Measurements from ENCODE around the gene PNPLA3. TPM values are rescaled to one million over a fixed set of nuclear protein-coding genes. Genes with fewer than 3 reads are reported as not detected.
"Not testable (repeated sequence)": the region's sequence is repeated elsewhere in the genome, so short reads cannot be mapped to it uniquely, and the experiment has no call there.

Gene PNPLA3
- total RNA-seq, 4 donors from 2014 or later: 0.76 to 1.7 (median 0.92) TPM; not detected in 1

DNA sequence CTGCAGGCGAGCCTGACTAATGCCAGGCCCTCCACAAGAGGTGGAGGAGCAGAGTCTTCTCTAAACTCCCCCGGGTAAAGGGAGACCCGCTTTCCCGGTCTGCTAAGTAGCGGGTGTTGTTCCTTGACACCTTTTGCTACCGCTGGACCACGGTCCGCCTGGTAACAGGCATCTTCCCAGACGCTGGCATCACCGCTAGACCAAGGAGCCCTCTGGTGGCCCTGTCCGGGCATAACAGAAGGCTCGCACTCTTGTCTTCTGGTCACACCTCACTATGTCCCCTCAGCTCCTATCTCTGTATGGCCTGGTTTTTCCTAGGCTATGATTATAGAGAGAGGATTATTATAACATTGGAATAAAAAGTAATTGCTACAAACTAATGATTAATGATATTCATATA, 19.2 kb upstream of the PNPLA3 start:
- WGBS, 2 donors: 37 to 50% methylated on average over 2 to 3 of the region's 12 CpGs

DNA sequence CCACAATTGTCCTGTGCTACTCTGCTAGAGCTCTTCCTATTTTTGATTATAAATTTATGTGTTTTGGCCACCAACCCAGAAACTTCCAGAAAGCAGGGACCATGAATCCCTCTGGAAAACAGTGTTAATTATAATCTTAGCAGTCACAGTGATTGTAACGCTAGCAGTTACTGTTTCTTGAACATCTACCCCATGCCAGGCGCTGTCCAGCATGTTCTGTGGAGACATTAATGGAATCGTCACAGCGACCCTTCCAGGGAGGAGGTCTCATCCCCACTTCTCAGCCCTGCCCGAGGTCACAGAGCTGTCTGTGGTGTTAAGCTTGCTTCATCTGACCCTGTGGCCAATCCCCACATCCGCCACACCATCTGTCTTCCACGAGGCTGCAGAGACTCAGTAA, 17.9 kb upstream of the PNPLA3 start:
- no peak overlapping the region for H3K27ac ChIP-seq
- peaks cover 0 to 79% (median 0%) of the 10 kb centered on the region in 4 donors for H3K27me3 ChIP-seq
- TF ChIP-seq POLR2A (IDR thresholded peaks at IDR 0.05): no peak
- TF ChIP-seq, protein P1, sequence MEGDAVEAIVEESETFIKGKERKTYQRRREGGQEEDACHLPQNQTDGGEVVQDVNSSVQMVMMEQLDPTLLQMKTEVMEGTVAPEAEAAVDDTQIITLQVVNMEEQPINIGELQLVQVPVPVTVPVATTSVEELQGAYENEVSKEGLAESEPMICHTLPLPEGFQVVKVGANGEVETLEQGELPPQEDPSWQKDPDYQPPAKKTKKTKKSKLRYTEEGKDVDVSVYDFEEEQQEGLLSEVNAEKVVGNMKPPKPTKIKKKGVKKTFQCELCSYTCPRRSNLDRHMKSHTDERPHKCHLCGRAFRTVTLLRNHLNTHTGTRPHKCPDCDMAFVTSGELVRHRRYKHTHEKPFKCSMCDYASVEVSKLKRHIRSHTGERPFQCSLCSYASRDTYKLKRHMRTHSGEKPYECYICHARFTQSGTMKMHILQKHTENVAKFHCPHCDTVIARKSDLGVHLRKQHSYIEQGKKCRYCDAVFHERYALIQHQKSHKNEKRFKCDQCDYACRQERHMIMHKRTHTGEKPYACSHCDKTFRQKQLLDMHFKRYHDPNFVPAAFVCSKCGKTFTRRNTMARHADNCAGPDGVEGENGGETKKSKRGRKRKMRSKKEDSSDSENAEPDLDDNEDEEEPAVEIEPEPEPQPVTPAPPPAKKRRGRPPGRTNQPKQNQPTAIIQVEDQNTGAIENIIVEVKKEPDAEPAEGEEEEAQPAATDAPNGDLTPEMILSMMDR (IDR thresholded peaks at IDR 0.05): no peak
- H3K4me1 ChIP-seq: no peaks in the 10 kb centered on the region
- no peaks in the 10 kb centered on the region for H3K9me3 ChIP-seq
- no peak overlapping the region for H3K4me3 ChIP-seq
- no peak for DNase-seq
- no peaks in the 10 kb centered on the region for H3K36me3 ChIP-seq
- intact Hi-C loops (cut with DNase I): no loop called here
- 42 to 47% methylated on average over 6 to 7 of the region's 7 CpGs for WGBS, 2 donors

More for the DNA sequence above, 19.2 kb upstream of the PNPLA3 start:
- H3K9me3 ChIP-seq; H3K4me3 ChIP-seq; H3K36me3 ChIP-seq; intact Hi-C loops (cut with DNase I); H3K4me1 ChIP-seq; DNase-seq; H3K27ac ChIP-seq: not testable (repeated sequence)
- peaks cover 0 to 82% (median 0%) of the 10 kb centered on the region in 4 donors for H3K27me3 ChIP-seq
- TF ChIP-seq, protein P1 (IDR thresholded peaks at IDR 0.05): peak in 4 of 6 experiments; percentile 20 to 40 (median 21)

DNA sequence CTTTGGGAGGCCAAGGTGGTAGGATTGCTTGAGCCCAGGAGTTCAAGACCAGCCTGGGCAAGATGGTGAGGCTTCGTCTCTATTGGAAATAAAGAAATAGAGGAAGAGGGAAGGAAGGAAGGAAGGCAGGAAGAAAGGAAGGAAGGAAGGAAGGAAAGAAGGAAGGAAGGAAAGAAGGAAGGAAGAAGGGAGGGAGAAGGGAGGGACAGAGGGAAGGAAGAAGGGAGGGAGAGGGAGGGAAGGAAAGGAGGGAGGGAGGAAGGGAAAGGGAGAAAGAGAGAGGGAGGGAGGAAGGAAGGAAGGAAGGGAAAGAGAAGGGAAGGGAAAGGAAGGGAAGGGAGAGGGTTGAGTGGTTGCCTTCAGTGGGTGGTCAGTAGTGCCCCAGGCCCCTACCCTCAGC, 13.9 kb upstream of the PNPLA3 start:
- TF ChIP-seq, protein P1 (IDR thresholded peaks at IDR 0.05): no peak
- TF ChIP-seq POLR2A (IDR thresholded peaks at IDR 0.05): no peak
- Histone ChIP-seq H3K4me3 (no peak overlapping the region), H3K27ac (no peak overlapping the region), H3K4me1 (no peaks in the 10 kb centered on the region), H3K36me3 (no peaks in the 10 kb centered on the region), H3K27me3 (peaks cover 0 to 84% (median 0%) of the 10 kb centered on the region in 4 donors), H3K9me3 (no peaks in the 10 kb centered on the region)
- intact Hi-C loops (cut with DNase I): no loop called here
- DNase-seq: no peak
- 58 to 64% methylated on average over 1 of the region's 1 CpG for WGBS, 2 donors

DNA sequence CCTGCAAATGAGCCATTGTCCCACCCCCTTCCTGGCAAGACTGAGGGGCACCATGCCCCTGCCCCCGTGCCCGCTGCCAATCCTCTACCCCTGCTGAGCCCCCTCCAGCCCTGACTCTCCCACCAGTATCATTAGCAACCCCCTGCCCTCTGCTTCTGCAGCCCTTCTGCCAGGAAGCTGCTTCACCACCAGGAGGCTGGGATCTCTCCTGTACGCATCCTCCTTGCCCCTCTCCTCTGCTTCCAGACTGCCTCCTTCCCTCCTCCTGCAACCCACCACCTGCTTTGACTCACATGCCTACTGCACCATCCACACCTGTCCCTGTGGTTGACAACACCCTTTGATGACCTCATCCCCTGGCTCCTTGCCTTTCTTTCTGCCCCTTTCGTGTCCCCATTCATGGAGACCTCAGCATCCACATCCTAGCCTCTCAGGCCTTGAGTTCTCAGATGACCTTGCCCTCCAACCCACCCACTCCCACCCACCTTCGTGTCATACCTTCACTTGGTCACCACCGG, 13.4 kb upstream of the PNPLA3 start:
- no peaks in the 10 kb centered on the region for H3K9me3 ChIP-seq
- H3K4me3 ChIP-seq: no peak overlapping the region
- no peaks in the 10 kb centered on the region for H3K4me1 ChIP-seq
- 39 to 48% methylated on average over 4 to 6 of the region's 6 CpGs for WGBS, 2 donors
- no peak overlapping the region for H3K27ac ChIP-seq
- intact Hi-C loops (cut with DNase I): no loop called here
- no peak for DNase-seq
- TF ChIP-seq, protein P1 (IDR thresholded peaks at IDR 0.05): no peak
- TF ChIP-seq POLR2A (IDR thresholded peaks at IDR 0.05): no peak
- peaks cover 0 to 84% (median 0%) of the 10 kb centered on the region in 4 donors for H3K27me3 ChIP-seq
- H3K36me3 ChIP-seq: no peaks in the 10 kb centered on the region

DNA sequence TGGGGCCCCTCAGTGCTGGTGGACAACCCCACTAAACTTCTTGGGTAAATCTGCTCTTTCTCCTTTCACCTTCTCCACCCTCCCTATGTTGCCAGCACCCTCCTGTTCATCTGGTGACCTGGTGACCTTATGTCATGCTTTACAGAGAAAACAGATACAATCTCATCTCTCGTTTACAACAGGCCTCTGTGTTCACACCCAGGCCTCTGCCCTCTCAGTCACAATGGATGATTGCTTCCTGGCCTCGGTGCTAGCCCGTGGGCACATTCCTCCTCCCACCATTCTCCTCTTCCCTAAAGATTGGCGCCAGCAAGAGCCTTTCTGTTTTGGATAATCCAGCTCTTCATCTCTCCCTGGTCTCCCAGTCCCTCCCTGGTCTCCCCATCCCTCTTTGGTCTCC, 12.3 kb upstream of the PNPLA3 start:
- DNase-seq: no peak
- Histone ChIP-seq H3K27me3 (peaks cover 0 to 85% (median 0%) of the 10 kb centered on the region in 4 donors), H3K36me3 (no peaks in the 10 kb centered on the region), H3K27ac (no peak overlapping the region), H3K4me1 (no peaks in the 10 kb centered on the region), H3K4me3 (no peak overlapping the region), H3K9me3 (no peaks in the 10 kb centered on the region)
- intact Hi-C loops (cut with DNase I): no loop called here
- 22 to 26% methylated on average over 4 of the region's 4 CpGs for WGBS, 2 donors
- TF ChIP-seq, protein P1 (IDR thresholded peaks at IDR 0.05): no peak
- no peak for TF ChIP-seq POLR2A (IDR thresholded peaks at IDR 0.05)
